Left lobe of liver (tissue), 2 donors: ENCODE data around the gene SNPH. TPM values are rescaled to one million over a fixed set of nuclear protein-coding genes. Genes with fewer than 3 reads are reported as not detected.
A peak's percentile ranks its signal among the peaks of the same experiment; 100 is the strongest.

Experiments used
- ATAC-seq: fragments of 200-7000 bp; cut with Tn5 transposase; one replicate; pipeline ENCODE4 v1.9.1; 2020; ENCODE audit warnings: mild to moderate bottlenecking, moderate library complexity
- DNase-seq: peaks from one replicate; pipeline ENCODE4 v3.0.0-alpha.2; 2020; ENCODE audit warnings: low spot score
- total RNA-seq: library from RNA; stranded (reverse); gene quantifications from one replicate; pipeline ENCODE4 v1.2.1, GENCODE V29; 2021
- donor health status: DM: no; HTN: no; CAD: no; lungs with moderate emphysema.
- donor health status: DM: no; HTN: yes; CAD: no.

The SNPH gene
- total RNA-seq, 1 donor from 2014 or later = 0.20 TPM

- ATAC-seq = no peak
- peak; percentile 26 for DNase-seq
These were observed 57.2 kb downstream of the SNPH start for GRCh38 chr20:1323256-1323655.

DNA sequence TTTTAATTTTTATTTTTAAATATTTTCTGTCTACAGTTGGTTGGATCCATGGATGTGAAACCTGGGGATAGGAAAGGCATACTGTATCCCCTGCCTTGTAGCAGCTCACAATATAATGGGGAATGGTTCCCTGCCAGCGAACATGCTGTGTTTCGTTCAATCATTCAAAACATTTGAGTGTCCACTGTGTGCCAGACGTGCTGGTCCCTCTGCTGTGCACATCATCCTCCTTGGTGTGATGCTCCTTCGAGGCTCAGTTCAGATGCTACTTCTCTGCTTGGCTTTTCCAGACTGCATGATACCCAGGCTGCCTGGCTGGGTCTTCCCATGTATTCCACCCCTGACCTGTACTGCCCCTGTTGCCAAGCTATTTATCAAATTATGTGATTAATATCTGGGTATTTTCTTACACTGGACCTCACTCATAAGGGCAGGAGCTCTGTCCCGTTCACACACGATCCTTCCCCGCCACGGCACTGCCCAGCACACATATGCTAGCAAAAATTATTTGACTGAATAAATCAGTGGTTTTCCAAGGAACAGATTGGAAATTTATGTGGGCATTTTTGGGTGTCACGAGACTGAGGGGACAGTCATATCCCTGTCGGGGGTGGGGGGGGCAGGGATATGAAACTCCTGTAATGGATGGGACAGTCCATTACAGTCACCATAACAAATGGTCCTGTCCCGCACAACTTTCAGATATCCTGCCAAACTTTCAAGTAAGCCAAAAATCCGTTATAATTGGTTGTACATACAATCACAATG is 57.9 kb downstream of the SNPH start:
- DNase-seq = peak; percentile 40
- no peak for ATAC-seq

GRCh38 chr20:1324598-1325172 is 58.6 kb downstream of the SNPH start:
- DNase-seq (peak; percentile 42), ATAC-seq (no peak)

- ATAC-seq (peak; percentile 80), DNase-seq (peak; percentile 98)
These were observed 59.3 kb downstream of the SNPH start for GRCh38 chr20:1325173-1326030.

DNA sequence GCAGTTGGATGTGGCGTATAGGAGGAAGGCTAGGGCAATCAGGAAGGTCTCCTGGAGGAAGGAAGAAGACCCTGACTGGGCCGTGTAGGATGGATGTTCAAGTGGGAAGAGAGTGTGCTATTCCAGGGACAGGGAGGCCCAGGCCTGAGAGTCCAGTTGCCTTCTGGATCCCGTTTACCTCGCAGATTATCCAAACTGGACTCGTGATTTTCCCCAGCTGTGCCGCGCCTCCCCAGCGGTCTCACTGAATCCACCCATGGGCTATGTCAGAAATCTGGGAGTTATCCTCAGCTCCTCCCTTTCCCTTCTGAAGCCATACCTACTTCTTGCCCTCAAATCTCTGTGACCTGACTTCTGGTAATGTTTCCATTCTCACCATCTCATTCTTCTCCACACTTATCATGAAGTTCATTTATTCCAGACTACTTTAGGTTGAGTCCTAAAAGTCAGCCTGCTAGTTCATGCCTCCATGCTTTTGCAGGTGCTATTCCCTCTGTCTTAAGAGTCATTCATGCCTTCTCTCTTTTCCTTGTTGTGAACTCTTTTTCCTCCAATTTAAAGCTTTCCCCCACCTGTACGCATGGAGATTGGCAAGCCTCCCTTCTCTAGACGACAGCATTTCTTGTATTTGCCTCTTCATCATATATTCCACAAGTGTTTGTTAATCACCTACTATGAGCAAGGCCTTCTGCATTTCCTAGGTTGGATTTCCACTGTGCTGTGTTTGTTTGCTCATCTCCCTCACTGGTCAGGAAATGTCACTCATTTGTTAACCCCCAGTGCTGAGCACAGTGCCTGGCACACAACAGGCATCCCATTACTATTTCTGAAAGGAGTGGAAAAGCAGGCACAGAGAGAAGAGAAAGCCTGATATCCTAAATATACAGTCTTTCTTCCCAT is 60.2 kb downstream of the SNPH start:
- DNase-seq (peak; percentile 28), ATAC-seq (no peak)

- ATAC-seq = no peak
- peak; percentile 43 for DNase-seq
These were observed 61.2 kb downstream of the SNPH start for GRCh38 chr20:1327241-1327653.

- peak; percentile 55 for ATAC-seq
These were observed 62.0 kb downstream of the SNPH start for GRCh38 chr20:1327827-1328679.

GRCh38 chr20:1328680-1329330 is 62.7 kb downstream of the SNPH start, which contains the start of gene SDCBP2:
Gene SDCBP2 (minus strand): TSS chr20:1329139. CDS start chr20:1320416, 8,723 bp downstream.
- ATAC-seq = peak; percentile 15
- DNase-seq = peak; percentile 73

More at GRCh38 chr20:1327827-1328679, 62.0 kb downstream of the SNPH start:
- peak; percentile 74 for DNase-seq

- ATAC-seq = peak; percentile 56
- DNase-seq = peak; percentile 89
These were observed 64.2 kb downstream of the SNPH start for GRCh38 chr20:1330075-1330830.

- no peak for ATAC-seq
- DNase-seq = no peak
These were observed 65.0 kb downstream of the SNPH start for GRCh38 chr20:1331101-1331500.

DNA sequence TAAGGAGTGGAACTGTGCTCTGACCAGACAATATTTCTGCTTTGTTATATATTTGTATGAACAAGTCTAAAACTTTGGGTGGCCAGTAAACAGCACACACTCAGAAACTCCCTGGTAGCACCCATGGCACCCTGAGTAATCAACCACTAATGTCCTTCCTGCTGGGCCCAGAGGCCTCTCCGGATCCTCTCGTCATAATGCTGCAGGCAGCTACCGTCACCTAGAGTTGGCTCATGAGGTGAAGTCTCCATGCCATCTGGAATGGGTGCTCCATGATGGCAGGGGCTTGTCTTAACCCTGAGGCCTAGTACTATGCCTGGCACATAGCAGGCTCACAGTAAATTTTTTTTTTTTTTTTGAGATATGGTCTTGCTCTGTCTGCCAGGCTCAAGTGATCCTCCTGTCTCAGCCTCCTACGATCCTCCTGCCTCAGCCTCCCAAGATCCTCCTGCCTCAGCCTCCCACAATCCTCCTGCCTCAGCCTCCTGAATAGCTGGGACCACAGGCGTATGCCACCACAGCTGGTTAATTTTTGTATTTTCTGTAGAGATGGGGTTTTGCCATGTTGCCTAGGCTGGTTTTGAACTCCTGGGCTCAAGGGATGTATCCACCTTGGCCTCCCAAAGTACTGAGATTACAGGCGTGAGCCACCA is 65.8 kb downstream of the SNPH start:
- DNase-seq = no peak

DNA sequence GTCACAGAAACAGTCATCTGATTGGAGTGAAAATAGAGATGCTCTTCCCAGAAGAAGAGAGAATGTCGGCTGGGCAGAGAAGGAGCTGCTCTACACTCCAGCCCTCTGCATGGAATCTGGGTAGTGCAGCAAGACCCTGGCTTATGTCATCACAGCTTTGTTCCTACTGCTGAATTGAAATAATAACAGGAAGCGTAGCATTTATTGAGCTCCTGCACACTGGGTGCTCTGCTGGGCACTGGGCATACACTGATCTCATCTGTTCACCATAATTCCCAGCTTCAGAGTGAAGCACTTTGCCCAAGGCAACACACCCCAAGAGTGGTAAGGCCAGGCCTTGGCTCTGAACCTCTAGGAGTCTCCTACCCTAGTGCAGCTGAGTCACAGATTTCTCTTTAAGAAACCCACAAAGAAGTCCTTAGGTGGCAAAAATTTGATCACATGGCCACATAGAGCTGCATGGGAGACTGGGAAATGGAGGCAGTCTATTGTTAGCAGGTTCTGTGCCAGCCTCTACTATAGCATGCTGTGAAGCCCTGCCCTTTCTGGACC is 66.7 kb downstream of the SNPH start:
- ATAC-seq = no peak

More for the DNA sequence above, 65.8 kb downstream of the SNPH start:
- no peak for ATAC-seq

GRCh38 chr20:1333462-1334369 is 67.6 kb downstream of the SNPH start:
- DNase-seq (peak; percentile 41), ATAC-seq (no peak)

More for the DNA sequence above, 66.7 kb downstream of the SNPH start:
- DNase-seq = peak; percentile 36

DNA sequence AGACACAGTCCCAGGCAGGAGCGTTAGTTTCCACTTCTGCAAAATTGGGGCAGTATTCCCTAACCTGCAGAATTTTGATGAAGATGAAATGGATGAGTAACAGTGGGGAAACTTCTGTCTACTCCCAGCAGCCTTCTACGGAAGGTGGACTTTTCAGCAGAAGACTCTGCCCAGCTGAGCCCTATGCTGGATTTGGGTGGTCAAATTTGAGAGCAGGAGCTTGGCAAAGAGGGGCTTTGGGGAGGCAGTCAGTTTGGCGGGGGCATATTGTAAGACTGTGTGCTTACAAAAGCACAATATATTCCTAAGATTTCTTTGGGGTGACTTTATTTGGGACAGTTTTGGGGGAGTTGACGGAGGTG is 68.3 kb downstream of the SNPH start:
- no peak for ATAC-seq
- DNase-seq = no peak

GRCh38 chr20:1334761-1335160 is 68.7 kb downstream of the SNPH start:
- DNase-seq = no peak
- ATAC-seq = no peak

DNA sequence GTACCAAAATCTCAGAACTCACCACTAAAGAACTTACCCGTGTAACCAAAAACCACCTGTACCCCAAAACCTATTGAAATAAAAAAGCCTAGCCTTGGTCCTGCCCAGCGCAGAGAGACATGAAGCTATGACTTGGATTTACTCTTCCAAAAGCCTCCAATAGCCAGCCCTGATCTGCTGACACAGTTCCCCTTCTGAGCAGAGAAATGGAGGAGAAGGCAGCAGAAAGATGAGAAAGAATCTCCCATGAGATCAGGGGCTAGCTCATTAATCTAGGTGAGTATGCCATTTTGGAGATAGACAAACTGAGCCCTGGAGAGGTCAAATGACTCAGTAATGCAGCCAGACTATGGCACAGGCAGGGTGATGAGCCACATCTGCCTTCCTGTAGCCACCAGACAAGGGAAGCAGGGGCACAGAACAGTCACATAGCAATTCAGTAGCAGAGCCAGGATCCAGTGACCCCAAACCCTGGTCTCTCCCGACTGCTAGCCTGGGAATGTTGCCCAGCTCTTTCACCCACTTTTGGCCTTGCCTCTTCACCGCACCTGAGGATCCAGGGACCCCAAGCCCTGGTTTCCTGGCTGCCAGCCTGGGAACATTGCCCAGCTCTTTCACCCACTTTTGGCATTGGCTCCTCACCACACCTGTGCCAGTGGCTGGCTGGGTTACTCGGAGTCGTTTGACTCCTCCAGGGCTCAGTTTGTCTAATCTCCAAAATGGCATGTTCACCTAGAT is 70.0 kb downstream of the SNPH start:
- ATAC-seq (peak; percentile 77), DNase-seq (peak; percentile 82)
